ENCODE results near the gene CSTPP1. TPM values are rescaled to one million over a fixed set of nuclear protein-coding genes. Genes with fewer than 3 reads are reported as not detected.

The CSTPP1 gene
- total RNA-seq, 1 donor from 2014 or later, result 32.7 TPM

- Mint-ChIP-seq H3K9me3 (no peaks in the 10 kb centered on the region), H3K27ac (no peak overlapping the region), H3K4me1 (peaks cover 3% of the 10 kb centered on the region), H3K27me3 (ENCODE audit: insufficient read depth, low read depth) (peaks cover 4% of the 10 kb centered on the region), H3K4me3 (peak overlapping the region; percentile 44), H3K36me3 (peaks cover 11% of the 10 kb centered on the region)
- no peaks in the 10 kb centered on the region for H3K27me3 ChIP-seq
- peaks cover 29% of the 10 kb centered on the region for H3F3A ChIP-seq (ENCODE audit: low read depth)
- no peak for TF ChIP-seq CTCF (IDR thresholded peaks at IDR 0.05)
- TF ChIP-seq EZH2phosphoT487 (IDR thresholded peaks at IDR 0.05), result no peak
- no peak for TF ChIP-seq EZH2 (IDR thresholded peaks at IDR 0.05)
- no peaks in the 10 kb centered on the region for H3K79me2 ChIP-seq (ENCODE audit: low read depth)
- H3K4me1 ChIP-seq, result no peaks in the 10 kb centered on the region
- no peak for DNase-seq (ENCODE audit: low spot score)
- H3K27ac ChIP-seq, result no peak overlapping the region
- no peak overlapping the region for H3K9ac ChIP-seq
- H3K36me3 ChIP-seq, result no peaks in the 10 kb centered on the region
- H3K9me3 ChIP-seq (ENCODE audit: low read depth), result no peaks in the 10 kb centered on the region
- H3K4me2 ChIP-seq, result no peak overlapping the region
- H2AFZ ChIP-seq (replicated peaks), result no peak overlapping the region
- H4K20me1 ChIP-seq (ENCODE audit: low read depth), result peaks cover 15% of the 10 kb centered on the region
- no peak overlapping the region for H3K4me3 ChIP-seq
These were observed 225.3 kb downstream of the CSTPP1 start for GRCh38 chr11:47161890-47162289.

DNA sequence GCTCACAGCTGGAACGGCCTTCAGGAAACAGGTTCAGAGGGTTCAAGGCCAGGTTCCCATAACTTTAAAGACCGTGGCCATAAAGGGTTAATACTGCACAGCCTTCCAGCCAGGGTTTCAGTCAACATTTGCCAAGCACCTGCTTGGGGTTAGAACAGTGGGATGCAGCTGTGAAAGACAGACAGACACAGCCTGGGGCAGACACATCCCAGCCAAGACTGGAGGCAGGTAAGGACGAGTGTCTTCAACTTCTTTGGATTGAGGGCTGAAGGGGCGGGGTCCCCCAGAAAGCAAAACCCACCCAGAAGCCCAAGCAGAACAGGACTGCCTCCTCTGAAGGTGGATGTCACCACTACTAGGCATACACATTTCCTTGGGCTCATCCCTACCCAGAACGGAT, 225.9 kb downstream of the CSTPP1 start:
- Mint-ChIP-seq H3K4me3 (no peak overlapping the region), H3K27me3 (ENCODE audit: insufficient read depth, low read depth) (peaks cover 4% of the 10 kb centered on the region), H3K27ac (no peak overlapping the region), H3K9me3 (no peaks in the 10 kb centered on the region), H3K36me3 (peaks cover 14% of the 10 kb centered on the region), H3K4me1 (peaks cover 3% of the 10 kb centered on the region)
- Histone ChIP-seq H3K9me3 (ENCODE audit: low read depth) (no peaks in the 10 kb centered on the region), H3K79me2 (ENCODE audit: low read depth) (no peaks in the 10 kb centered on the region), H3K27me3 (no peaks in the 10 kb centered on the region), H3K4me3 (no peak overlapping the region), H4K20me1 (ENCODE audit: low read depth) (peaks cover 15% of the 10 kb centered on the region), H3K9ac (no peak overlapping the region), H3K4me2 (no peak overlapping the region), H3K36me3 (no peaks in the 10 kb centered on the region), H3F3A (ENCODE audit: low read depth) (peaks cover 29% of the 10 kb centered on the region), H2AFZ (replicated peaks) (no peak overlapping the region), H3K27ac (no peak overlapping the region), H3K4me1 (no peaks in the 10 kb centered on the region)
- TF ChIP-seq CTCF (IDR thresholded peaks at IDR 0.05) (no peak), EZH2phosphoT487 (IDR thresholded peaks at IDR 0.05) (no peak), EZH2 (IDR thresholded peaks at IDR 0.05) (no peak)
- DNase-seq (ENCODE audit: low spot score), result no peak

DNA sequence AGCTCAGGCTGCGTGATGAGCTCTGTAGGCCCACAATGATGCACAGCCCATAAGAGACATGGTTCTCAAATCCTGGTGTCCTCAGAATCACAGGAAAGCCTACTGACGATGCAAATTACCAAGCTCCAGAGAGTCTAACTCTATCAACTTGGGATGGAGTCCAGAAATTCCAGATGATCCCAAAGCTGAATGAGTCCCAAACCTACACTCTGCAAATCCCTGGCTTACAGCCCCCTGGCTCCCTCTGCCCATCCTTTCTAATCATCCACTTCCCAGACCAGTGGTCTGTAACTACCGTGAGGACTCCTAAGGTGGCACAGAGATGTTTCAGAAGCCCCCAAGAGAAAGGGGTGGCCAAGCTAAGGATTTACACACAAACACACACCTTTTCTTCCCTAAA, 226.6 kb downstream of the CSTPP1 start:
- Histone ChIP-seq H3K79me2 (ENCODE audit: low read depth) (no peaks in the 10 kb centered on the region), H4K20me1 (ENCODE audit: low read depth) (peaks cover 15% of the 10 kb centered on the region), H3K9me3 (ENCODE audit: low read depth) (no peaks in the 10 kb centered on the region), H3K27ac (no peak overlapping the region), H3F3A (ENCODE audit: low read depth) (peaks cover 29% of the 10 kb centered on the region), H2AFZ (replicated peaks) (no peak overlapping the region), H3K27me3 (no peaks in the 10 kb centered on the region), H3K9ac (no peak overlapping the region), H3K4me2 (no peak overlapping the region), H3K36me3 (no peaks in the 10 kb centered on the region), H3K4me3 (no peak overlapping the region), H3K4me1 (no peaks in the 10 kb centered on the region)
- Mint-ChIP-seq H3K27ac (no peak overlapping the region), H3K4me3 (no peak overlapping the region), H3K4me1 (peaks cover 3% of the 10 kb centered on the region), H3K36me3 (peaks cover 20% of the 10 kb centered on the region), H3K9me3 (no peaks in the 10 kb centered on the region), H3K27me3 (ENCODE audit: insufficient read depth, low read depth) (peaks cover 4% of the 10 kb centered on the region)
- TF ChIP-seq CTCF (IDR thresholded peaks at IDR 0.05) (no peak), EZH2phosphoT487 (IDR thresholded peaks at IDR 0.05) (no peak), EZH2 (IDR thresholded peaks at IDR 0.05) (no peak)
- DNase-seq (ENCODE audit: low spot score), result no peak
